Activated T-cell treated with anti-CD3 and anti-CD28 coated beads, Interleukin-2, amount 50 U/mL, for 4 hours (primary cell): ENCODE data around the gene PGBD5. TPM values are rescaled to one million over a fixed set of nuclear protein-coding genes. Genes with fewer than 3 reads are reported as not detected.

Experiments used
- ATAC-seq, 2 donors: fragments of 200-7000 bp; cut with Tn5 transposase; one replicate each; pipeline ENCODE4 v1.10.0; 2021
- DNase-seq: peaks from one replicate; pipeline ENCODE4 v3.0.0-alpha.2; 2020
- H3K27me3 Mint-ChIP-seq: one replicate; pipeline ENCODE4 v1.8.0; 2021; ENCODE audit warnings: low read depth, mixed read lengths
- H3K36me3 Mint-ChIP-seq: one replicate; pipeline ENCODE4 v1.8.0; 2022; ENCODE audit warnings: mixed read lengths; ENCODE audit not compliant: insufficient read depth
- H3K4me1 Mint-ChIP-seq: one replicate; pipeline ENCODE4 v1.8.0; 2021; ENCODE audit warnings: low read depth, mixed read lengths
- H3K4me3 Mint-ChIP-seq: one replicate; pipeline ENCODE4 v1.8.0; 2021; ENCODE audit warnings: mild to moderate bottlenecking, moderate library complexity, mixed read lengths
- H3K9me3 Mint-ChIP-seq: one replicate; pipeline ENCODE4 v1.8.0; 2021; ENCODE audit warnings: mixed read lengths
- total RNA-seq, 3 donors: library from RNA; stranded (reverse); gene quantifications; one replicate each; pipeline ENCODE4 v1.2.1, GENCODE V29; 2021

Gene PGBD5
- total RNA-seq, 3 donors from 2014 or later, result 0.08 to 0.10 TPM; not detected in 1

- no peak for DNase-seq
- ATAC-seq, result no peak
- Mint-ChIP-seq H3K36me3 (peaks cover 18% of the 10 kb centered on the region), H3K4me3 (no peak overlapping the region), H3K9me3 (no peaks in the 10 kb centered on the region), H3K27me3 (no peaks in the 10 kb centered on the region), H3K4me1 (peaks cover 26% of the 10 kb centered on the region)
These were observed 153.6 kb downstream of the PGBD5 start for GRCh38 chr1:230272557-230272956.

- Mint-ChIP-seq H3K4me1 (peaks cover 26% of the 10 kb centered on the region), H3K4me3 (no peak overlapping the region), H3K9me3 (no peaks in the 10 kb centered on the region), H3K27me3 (no peaks in the 10 kb centered on the region), H3K36me3 (peaks cover 16% of the 10 kb centered on the region)
- DNase-seq (no peak), ATAC-seq (no peak)
These were observed 154.7 kb downstream of the PGBD5 start for GRCh38 chr1:230271300-230272035.

- Mint-ChIP-seq H3K4me3 (no peak overlapping the region), H3K9me3 (no peaks in the 10 kb centered on the region), H3K27me3 (no peaks in the 10 kb centered on the region), H3K36me3 (peaks cover 17% of the 10 kb centered on the region), H3K4me1 (peaks cover 26% of the 10 kb centered on the region)
- DNase-seq (no peak), ATAC-seq (peak; percentile 80 to 85)
These were observed 155.4 kb downstream of the PGBD5 start for GRCh38 chr1:230270559-230271281.

DNA sequence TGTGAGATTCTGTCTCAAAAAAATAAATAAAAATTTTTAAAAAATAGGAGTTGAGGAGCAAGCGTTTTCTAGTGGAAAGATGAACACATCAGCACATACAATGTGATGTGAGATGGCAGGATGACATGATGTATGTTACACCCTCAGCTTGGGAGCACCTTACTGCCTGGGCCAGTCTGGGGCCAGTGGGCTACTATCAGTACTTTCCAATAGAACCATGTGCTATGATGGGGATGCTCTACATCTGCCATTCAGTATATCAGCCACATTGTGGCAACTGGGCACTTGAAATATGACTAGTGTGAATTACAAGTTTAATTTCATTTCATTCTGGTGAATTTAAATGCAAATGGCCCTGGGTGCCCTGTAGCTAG lies 156.0 kb downstream of the PGBD5 start:
- no peaks in the 10 kb centered on the region for H3K27me3 Mint-ChIP-seq
- no peak overlapping the region for H3K4me3 Mint-ChIP-seq
- H3K4me1 Mint-ChIP-seq, result peaks cover 26% of the 10 kb centered on the region
- peaks cover 17% of the 10 kb centered on the region for H3K36me3 Mint-ChIP-seq
- no peaks in the 10 kb centered on the region for H3K9me3 Mint-ChIP-seq
- peak in 1 of 2 donors; percentile 43 for ATAC-seq
- DNase-seq, result no peak

GRCh38 chr1:230268371-230269170 lies 157.6 kb downstream of the PGBD5 start:
- Mint-ChIP-seq H3K9me3 (no peaks in the 10 kb centered on the region), H3K36me3 (peaks cover 27% of the 10 kb centered on the region), H3K4me1 (peaks cover 26% of the 10 kb centered on the region), H3K4me3 (no peak overlapping the region), H3K27me3 (no peaks in the 10 kb centered on the region)
- ATAC-seq (peak in 1 of 2 donors; percentile 16), DNase-seq (no peak)

DNA sequence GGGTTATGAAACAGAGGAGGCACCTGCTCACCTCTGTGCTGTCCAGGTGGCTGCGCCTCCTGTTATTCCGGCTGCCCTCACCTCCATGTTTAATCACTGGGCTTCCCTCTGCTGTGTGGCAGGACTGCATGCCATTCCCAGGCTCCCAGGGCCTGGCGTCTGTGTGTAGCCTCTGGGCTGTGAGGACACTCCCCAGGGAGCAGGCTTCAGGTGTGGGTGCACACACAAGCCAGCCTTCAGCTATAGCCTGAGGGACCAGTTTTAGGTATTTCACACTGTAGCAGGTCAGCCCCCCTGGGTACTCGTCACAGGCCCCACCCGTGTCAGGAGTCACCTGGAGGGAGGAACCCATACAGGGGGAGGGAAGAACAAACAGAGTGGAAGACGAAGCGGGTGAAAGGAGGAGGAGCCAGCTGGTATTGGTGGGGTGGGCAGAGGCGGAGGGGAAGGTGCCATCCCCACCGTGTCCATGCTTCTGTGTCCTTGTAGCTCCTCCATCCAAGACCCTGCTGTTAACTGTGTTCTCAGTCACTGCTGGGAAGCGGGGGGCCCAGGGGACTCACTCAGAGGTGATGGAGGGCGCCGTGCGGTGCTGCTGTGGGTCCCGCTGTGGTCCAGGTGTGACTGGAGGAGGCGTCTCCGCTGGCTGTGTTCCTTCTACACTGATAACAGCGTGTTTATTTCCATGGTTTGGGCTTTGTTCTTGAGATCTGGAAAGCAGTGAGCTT lies 158.6 kb downstream of the PGBD5 start:
- H3K4me3 Mint-ChIP-seq, result no peak overlapping the region
- H3K27me3 Mint-ChIP-seq, result no peaks in the 10 kb centered on the region
- peaks cover 36% of the 10 kb centered on the region for H3K36me3 Mint-ChIP-seq

DNA sequence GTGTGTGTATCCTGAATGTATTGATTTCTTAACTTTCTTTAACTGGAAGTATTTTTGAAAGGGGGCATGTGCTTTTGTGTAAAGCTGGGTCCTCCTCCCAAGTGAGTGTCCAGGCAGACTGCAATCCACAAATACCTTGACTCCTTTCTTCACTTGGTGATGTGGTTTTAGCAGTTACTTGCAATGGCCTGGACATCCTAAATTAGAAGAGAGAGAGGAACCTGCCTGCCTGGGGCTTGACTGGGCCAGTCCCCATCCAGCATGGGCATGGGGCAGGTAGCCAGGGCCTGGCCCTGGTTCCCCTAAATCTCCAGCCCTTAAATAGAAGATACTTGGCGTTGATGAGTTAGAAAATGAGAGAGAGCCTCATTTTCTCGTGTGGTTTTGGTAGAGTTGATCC lies 159.7 kb downstream of the PGBD5 start:
- no peaks in the 10 kb centered on the region for H3K9me3 Mint-ChIP-seq
- H3K27me3 Mint-ChIP-seq, result no peaks in the 10 kb centered on the region
- H3K36me3 Mint-ChIP-seq, result peaks cover 42% of the 10 kb centered on the region
- no peak for ATAC-seq
- no peak overlapping the region for H3K4me3 Mint-ChIP-seq
- peaks cover 20% of the 10 kb centered on the region for H3K4me1 Mint-ChIP-seq
- DNase-seq, result no peak

More for the DNA sequence above, 158.6 kb downstream of the PGBD5 start:
- Mint-ChIP-seq H3K4me1 (peaks cover 23% of the 10 kb centered on the region), H3K9me3 (no peaks in the 10 kb centered on the region)
- DNase-seq, result no peak
- ATAC-seq, result no peak

- ATAC-seq (no peak), DNase-seq (no peak)
- Mint-ChIP-seq H3K9me3 (no peaks in the 10 kb centered on the region), H3K27me3 (no peaks in the 10 kb centered on the region), H3K36me3 (peaks cover 38% of the 10 kb centered on the region), H3K4me1 (peaks cover 10% of the 10 kb centered on the region), H3K4me3 (no peak overlapping the region)
These were observed 160.7 kb downstream of the PGBD5 start for GRCh38 chr1:230265200-230266115.

Other genes starting within 250 kb of the PGBD5 start
- gene COG2, start 216.1 kb upstream of the PGBD5 start, total RNA-seq, result 10 to 100 TPM; 44.9 to 52.7 (median 51.1) TPM